Activated T-helper 9 cell treated with anti-CD3 and anti-CD28 coated beads, Interleukin-2, amount 50 U/mL, for 16 hours (primary cell): ENCODE measurements around the gene NLRP10.
"Not testable (repeated sequence)": the region's sequence is repeated elsewhere in the genome, so short reads cannot be mapped to it uniquely, and the experiment has no call there.

Experiments used
- DNase-seq: peaks from one replicate; pipeline ENCODE4 v3.0.0-alpha.2; 2020; ENCODE audit warnings: low read depth

The NLRP10 gene

GRCh38 chr11:7965386-7965785 is at the start of gene NLRP10:
TSS of gene NLRP10 (minus strand) at chr11:7965447. CDS start at chr11:7963495, 1,952 bp downstream.
- no peak for DNase-seq

- DNase-seq = no peak
These were observed 48.6 kb upstream of the NLRP10 start for GRCh38 chr11:8013833-8014232.

GRCh38 chr11:8011981-8012444 is 46.8 kb upstream of the NLRP10 start:
- no peak for DNase-seq

GRCh38 chr11:8011371-8011770 is 46.1 kb upstream of the NLRP10 start:
- DNase-seq = no peak

GRCh38 chr11:8009856-8010255 is 44.6 kb upstream of the NLRP10 start:
- DNase-seq = no peak

GRCh38 chr11:8008212-8008611 is 43.0 kb upstream of the NLRP10 start:
- DNase-seq = no peak

GRCh38 chr11:8006349-8006977 is 41.2 kb upstream of the NLRP10 start:
- no peak for DNase-seq

- no peak for DNase-seq
These were observed 40.3 kb upstream of the NLRP10 start for GRCh38 chr11:8005556-8005955.

- no peak for DNase-seq
These were observed 38.8 kb upstream of the NLRP10 start for GRCh38 chr11:8004008-8004407.

GRCh38 chr11:8003187-8003586 is 37.9 kb upstream of the NLRP10 start:
- DNase-seq = no peak

- no peak for DNase-seq
These were observed 37.4 kb upstream of the NLRP10 start for GRCh38 chr11:8002676-8003075.

- DNase-seq = no peak
These were observed 35.1 kb upstream of the NLRP10 start for GRCh38 chr11:8000390-8000789.

- no peak for DNase-seq
These were observed 34.5 kb upstream of the NLRP10 start for GRCh38 chr11:7999795-8000194.

GRCh38 chr11:7994581-7995278 is 29.5 kb upstream of the NLRP10 start:
- DNase-seq = no peak

GRCh38 chr11:7987560-7987883 is 22.3 kb upstream of the NLRP10 start:
- DNase-seq = not testable (repeated sequence)

GRCh38 chr11:7986768-7987559 is 21.7 kb upstream of the NLRP10 start, which contains the start of gene EIF3F:
TSS of gene EIF3F (plus strand) at chr11:7987337. CDS start at chr11:7987353, 16 bp downstream.
- peak; percentile 77 for DNase-seq

- DNase-seq = no peak
These were observed 18.8 kb upstream of the NLRP10 start for GRCh38 chr11:7983832-7984590.

GRCh38 chr11:7982582-7983119 is 17.4 kb upstream of the NLRP10 start:
- DNase-seq = no peak

- DNase-seq = no peak
These were observed 16.4 kb upstream of the NLRP10 start for GRCh38 chr11:7981619-7982157.

- no peak for DNase-seq
These were observed 12.1 kb upstream of the NLRP10 start for GRCh38 chr11:7977232-7977917.

- no peak for DNase-seq
These were observed 9.4 kb upstream of the NLRP10 start for GRCh38 chr11:7974668-7975067.
